ENCODE data around the gene COLEC12. TPM values are rescaled to one million over a fixed set of nuclear protein-coding genes. Genes with fewer than 3 reads are reported as not detected.

COLEC12 gene
- polyA plus RNA-seq, 1 donor (not counting 4 experiments of a cell fraction or from before 2014, with no cell fraction given), result not detected

DNA sequence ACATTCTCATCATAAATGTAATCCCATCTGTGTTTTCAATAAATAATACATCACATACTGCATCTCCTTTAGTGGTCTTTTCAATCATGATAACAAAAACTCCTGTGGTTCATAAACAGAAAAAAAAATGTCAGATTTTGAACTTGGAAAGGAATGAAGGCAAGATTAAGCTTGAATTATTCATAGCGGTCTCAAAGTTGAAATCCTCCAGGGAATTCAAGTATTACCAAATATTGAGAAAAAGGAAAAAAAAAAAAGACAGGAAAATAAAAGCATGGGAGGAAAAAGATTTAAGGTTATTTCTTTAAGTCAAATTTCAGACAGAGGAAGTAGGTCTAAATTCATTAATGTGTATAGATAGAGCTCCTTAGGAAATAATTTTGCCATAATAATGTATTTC, 92.1 kb downstream of the COLEC12 start:
- Histone ChIP-seq H3K4me1 (ENCODE audit: control insufficient read depth, extremely low read depth, insufficient read depth, low read length) (no peaks in the 10 kb centered on the region), H3K36me3 (ENCODE audit: control insufficient read depth in 2 of 2, extremely low read depth in 1 of 2, insufficient read depth in 2 of 2, low read length in 2 of 2) (no peaks in the 10 kb centered on the region), H3K4me3 (ENCODE audit: control insufficient read depth in 2 of 3, extremely low read depth in 1 of 3, insufficient read depth in 2 of 3, low read depth in 1 of 3, low read length in 3 of 3) (no peak overlapping the region), H3K9me1 (ENCODE audit: control insufficient read depth, extremely low read depth, insufficient read depth, low read length) (no peaks in the 10 kb centered on the region), H2AFZ (ENCODE audit: control insufficient read depth, low read length) (no peak overlapping the region), H3K4me2 (ENCODE audit: control insufficient read depth, extremely low read depth, insufficient read depth, low read depth, low read length) (no peak overlapping the region), H3K27me3 (ENCODE audit: control insufficient read depth, extremely low read depth, insufficient read depth, low read length) (no peaks in the 10 kb centered on the region), H3K9ac (ENCODE audit: control insufficient read depth, extremely low read depth, insufficient read depth, low read length) (no peak overlapping the region), H3K27ac (ENCODE audit: control insufficient read depth, insufficient read depth, low read length) (no peak overlapping the region), H3K79me2 (ENCODE audit: control insufficient read depth, insufficient read depth, low read length) (no peaks in the 10 kb centered on the region), H3K9me3 (ENCODE audit: control insufficient read depth, low read depth, low read length) (no peaks in the 10 kb centered on the region), H4K20me1 (ENCODE audit: control insufficient read depth, extremely low read depth, insufficient read depth, low read length) (no peaks in the 10 kb centered on the region)
- dilution Hi-C loops (cut with MboI; ENCODE audit: extremely low pct_ligation_motif_present, low sequenced_read_pairs), result no loop called here
- no peak for TF ChIP-seq CTCF (optimal IDR thresholded peaks at IDR 0.05 in 1 of 3, IDR thresholded peaks at IDR 0.05 in 1 of 3, conservative IDR thresholded peaks at IDR 0.05 in 1 of 3; ENCODE audit: extremely low read depth in 1 of 3, insufficient read depth in 2 of 3, low read length in 3 of 3)
- DNase-seq (ENCODE audit: low read depth, low spot score) (no peak), FAIRE-seq (no peak)

GRCh38 chr18:407626-408224, 92.8 kb downstream of the COLEC12 start:
- no peak for DNase-seq (ENCODE audit: low read depth, low spot score)
- no peaks in the 10 kb centered on the region for H3K9me1 ChIP-seq (ENCODE audit: control insufficient read depth, extremely low read depth, insufficient read depth, low read length)
- no peak for FAIRE-seq

More at GRCh38 chr18:407626-408224, 92.8 kb downstream of the COLEC12 start:
- H3K4me2 ChIP-seq (ENCODE audit: control insufficient read depth, extremely low read depth, insufficient read depth, low read depth, low read length), result no peak overlapping the region
- H3K36me3 ChIP-seq (ENCODE audit: control insufficient read depth in 2 of 2, extremely low read depth in 1 of 2, insufficient read depth in 2 of 2, low read length in 2 of 2), result no peaks in the 10 kb centered on the region
- H2AFZ ChIP-seq (ENCODE audit: control insufficient read depth, low read length), result no peak overlapping the region
- H3K4me1 ChIP-seq (ENCODE audit: control insufficient read depth, extremely low read depth, insufficient read depth, low read length), result no peaks in the 10 kb centered on the region
- no peaks in the 10 kb centered on the region for H4K20me1 ChIP-seq (ENCODE audit: control insufficient read depth, extremely low read depth, insufficient read depth, low read length)
- no peak overlapping the region for H3K4me3 ChIP-seq (ENCODE audit: control insufficient read depth in 2 of 3, extremely low read depth in 1 of 3, insufficient read depth in 2 of 3, low read depth in 1 of 3, low read length in 3 of 3)
- no peaks in the 10 kb centered on the region for H3K27me3 ChIP-seq (ENCODE audit: control insufficient read depth, extremely low read depth, insufficient read depth, low read length)
- no peak overlapping the region for H3K9ac ChIP-seq (ENCODE audit: control insufficient read depth, extremely low read depth, insufficient read depth, low read length)
- no peaks in the 10 kb centered on the region for H3K79me2 ChIP-seq (ENCODE audit: control insufficient read depth, insufficient read depth, low read length)
- no peak for TF ChIP-seq CTCF (optimal IDR thresholded peaks at IDR 0.05 in 1 of 3, IDR thresholded peaks at IDR 0.05 in 1 of 3, conservative IDR thresholded peaks at IDR 0.05 in 1 of 3; ENCODE audit: extremely low read depth in 1 of 3, insufficient read depth in 2 of 3, low read length in 3 of 3)
- TF ChIP-seq EZH2 (IDR thresholded peaks at IDR 0.05; ENCODE audit: low read length), result no peak
- H3K9me3 ChIP-seq (ENCODE audit: control insufficient read depth, low read depth, low read length), result no peaks in the 10 kb centered on the region
- no peak overlapping the region for H3K27ac ChIP-seq (ENCODE audit: control insufficient read depth, insufficient read depth, low read length)
- dilution Hi-C loops (cut with MboI; ENCODE audit: extremely low pct_ligation_motif_present, low sequenced_read_pairs), result no loop called here

Data from keratinocyte (primary cell).